ENCODE measurements around the gene CD4.

GRCh38 chr12:6830999-6831398 is 41.7 kb downstream of the CD4 start:
- TF ChIP-seq CTCF (IDR thresholded peaks at IDR 0.05), result no peak
- no peak for TF ChIP-seq POLR2A (IDR thresholded peaks at IDR 0.05)
- no peak for TF ChIP-seq POLR2AphosphoS5 (IDR thresholded peaks at IDR 0.05)
